COR-L47 (cell line): ENCODE data around the gene EEFSEC.

ENCODE experiments used
- DNase-seq: peaks from one replicate; lab custom pipeline; 2025; lab: John Stamatoyannopoulos, UW

EEFSEC gene

GRCh38 chr3:128427175-128427857 is 274.0 kb downstream of the EEFSEC start:
- DNase-seq, result no peak

GRCh38 chr3:128427872-128428822 is 274.9 kb downstream of the EEFSEC start:
- DNase-seq, result no peak

GRCh38 chr3:128429275-128429674 is 276.0 kb downstream of the EEFSEC start:
- no peak for DNase-seq

- no peak for DNase-seq
Observed at GRCh38 chr3:128429751-128430150, 276.5 kb downstream of the EEFSEC start.

- DNase-seq, result no peak
Observed at GRCh38 chr3:128430301-128430700, 277.0 kb downstream of the EEFSEC start.

- no peak for DNase-seq
Observed at GRCh38 chr3:128430731-128431130, 277.4 kb downstream of the EEFSEC start.

GRCh38 chr3:128431803-128432300 is 278.6 kb downstream of the EEFSEC start:
- DNase-seq, result no peak

GRCh38 chr3:128432301-128432970 is 279.2 kb downstream of the EEFSEC start:
- no peak for DNase-seq

GRCh38 chr3:128432971-128433836 is 279.9 kb downstream of the EEFSEC start:
- peak; percentile 55 for DNase-seq

- no peak for DNase-seq
Observed at GRCh38 chr3:128433837-128434165, 280.5 kb downstream of the EEFSEC start.

GRCh38 chr3:128434524-128434923 is 281.2 kb downstream of the EEFSEC start:
- no peak for DNase-seq

- DNase-seq, result no peak
Observed at GRCh38 chr3:128435058-128435457, 281.8 kb downstream of the EEFSEC start.

GRCh38 chr3:128435561-128435960 is 282.3 kb downstream of the EEFSEC start:
- DNase-seq, result no peak

- DNase-seq, result no peak
Observed at GRCh38 chr3:128436214-128436613, 282.9 kb downstream of the EEFSEC start.

GRCh38 chr3:128438488-128439072 is 285.3 kb downstream of the EEFSEC start:
- no peak for DNase-seq

GRCh38 chr3:128439226-128439625 is 285.9 kb downstream of the EEFSEC start:
- no peak for DNase-seq

GRCh38 chr3:128442070-128442469 is 288.8 kb downstream of the EEFSEC start:
- no peak for DNase-seq

- no peak for DNase-seq
Observed at GRCh38 chr3:128442949-128443348, 289.7 kb downstream of the EEFSEC start.

- no peak for DNase-seq
Observed at GRCh38 chr3:128443771-128444170, 290.5 kb downstream of the EEFSEC start.

- no peak for DNase-seq
Observed at GRCh38 chr3:128445357-128445756, 292.1 kb downstream of the EEFSEC start.

- DNase-seq, result no peak
Observed at GRCh38 chr3:128446821-128447220, 293.5 kb downstream of the EEFSEC start.
